Measurements from ENCODE around the gene NAP1L3. TPM values are rescaled to one million over a fixed set of nuclear protein-coding genes. Genes with fewer than 3 reads are reported as not detected.
A peak's percentile ranks its signal among the peaks of the same experiment; 100 is the strongest.

Gene NAP1L3
- under 1 TPM in 5 of 6 donors, not detected in 1; 0.13 to 0.58 (median 0.16) TPM for polyA plus RNA-seq (ENCODE audit: low read depth in 6 of 6)

- peak within 1 kb of the TSS; percentile 72 to 90 (median 86) for H3K4me3 Mint-ChIP-seq
Measured at GRCh38 chrX:93673056-93673868, at the start of gene NAP1L3. Gene NAP1L3, minus strand, starts transcription at chrX:93673578. Its CDS starts 274 bp downstream, at chrX:93673304.

GRCh38 chrX:93711076-93711475 lies 37.7 kb upstream of the NAP1L3 start:
- H3K27me3 Mint-ChIP-seq = no peaks in the 10 kb centered on the region
- no peaks in the 10 kb centered on the region for H3K36me3 Mint-ChIP-seq
- ATAC-seq (ENCODE audit: low read depth in 2 of 2) (no peak), DNase-seq (no peak)
- H3K4me1 Mint-ChIP-seq = no peaks in the 10 kb centered on the region
- H3K9me3 Mint-ChIP-seq = peaks cover 0 to 2% (median 0%) of the 10 kb centered on the region in 7 donors
- no peak overlapping the region for H3K27ac Mint-ChIP-seq
- no peak overlapping the region for H3K4me3 Mint-ChIP-seq

More at GRCh38 chrX:93673056-93673868, at the start of gene NAP1L3:
- ATAC-seq (ENCODE audit: low read depth in 2 of 2) (peak; percentile 30 to 42), DNase-seq (no peak)
- H3K27me3 Mint-ChIP-seq = peaks cover 0 to 24% (median 13%) of the 10 kb centered on the region in 3 donors
- no peaks in the 10 kb centered on the region for H3K36me3 Mint-ChIP-seq
- peaks cover 0 to 4% (median 0%) of the 10 kb centered on the region in 7 donors for H3K9me3 Mint-ChIP-seq
- H3K4me1 Mint-ChIP-seq = peaks cover 0 to 8% (median 4%) of the 10 kb centered on the region in 3 donors
- peak within 1 kb of the TSS in 2 of 6 donors; percentile 58 to 76 for H3K27ac Mint-ChIP-seq

GRCh38 chrX:93703701-93704100 lies 30.3 kb upstream of the NAP1L3 start:
- Mint-ChIP-seq H3K27ac (no peak overlapping the region), H3K36me3 (no peaks in the 10 kb centered on the region), H3K4me3 (no peak overlapping the region), H3K4me1 (no peaks in the 10 kb centered on the region), H3K27me3 (no peaks in the 10 kb centered on the region), H3K9me3 (peaks cover 0 to 12% (median 1%) of the 10 kb centered on the region in 7 donors)
- DNase-seq (no peak), ATAC-seq (ENCODE audit: low read depth in 2 of 2) (no peak)

- Mint-ChIP-seq H3K9me3 (peaks cover 0 to 7% (median 3%) of the 10 kb centered on the region in 7 donors), H3K36me3 (no peaks in the 10 kb centered on the region), H3K4me3 (no peak overlapping the region), H3K27ac (no peak overlapping the region), H3K4me1 (no peaks in the 10 kb centered on the region), H3K27me3 (no peaks in the 10 kb centered on the region)
- DNase-seq = no peak
- ATAC-seq (ENCODE audit: low read depth in 2 of 2) = no peak
Measured at GRCh38 chrX:93695981-93696380, 22.6 kb upstream of the NAP1L3 start.

GRCh38 chrX:93673869-93674271 lies 492 bp upstream of the NAP1L3 start, which contains the start of gene FAM133A:
Gene FAM133A, plus strand, starts transcription at chrX:93674206. Its CDS starts 35,214 bp downstream, at chrX:93709420.
- peaks cover 0 to 8% (median 4%) of the 10 kb centered on the region in 3 donors for H3K4me1 Mint-ChIP-seq
- ATAC-seq (ENCODE audit: low read depth in 2 of 2) = no peak
- H3K4me3 Mint-ChIP-seq = peak within 1 kb of the TSS; percentile 72 to 90 (median 86)
- peaks cover 0 to 4% (median 0%) of the 10 kb centered on the region in 7 donors for H3K9me3 Mint-ChIP-seq
- peaks cover 0 to 24% (median 13%) of the 10 kb centered on the region in 3 donors for H3K27me3 Mint-ChIP-seq
- no peak for DNase-seq
- H3K36me3 Mint-ChIP-seq = no peaks in the 10 kb centered on the region
- peak within 1 kb of the TSS in 2 of 6 donors; percentile 58 to 76 for H3K27ac Mint-ChIP-seq

- Mint-ChIP-seq H3K27me3 (no peaks in the 10 kb centered on the region), H3K4me3 (no peak overlapping the region), H3K4me1 (no peaks in the 10 kb centered on the region), H3K36me3 (no peaks in the 10 kb centered on the region), H3K27ac (no peak overlapping the region), H3K9me3 (peaks cover 0 to 9% (median under 1%) of the 10 kb centered on the region in 7 donors)
- DNase-seq = no peak
- no peak for ATAC-seq (ENCODE audit: low read depth in 2 of 2)
Measured at GRCh38 chrX:93660575-93660974, 12.8 kb downstream of the NAP1L3 start.

GRCh38 chrX:93649381-93649780 lies 24.0 kb downstream of the NAP1L3 start:
- Mint-ChIP-seq H3K27me3 (no peaks in the 10 kb centered on the region), H3K27ac (no peak overlapping the region), H3K36me3 (no peaks in the 10 kb centered on the region), H3K4me1 (no peaks in the 10 kb centered on the region), H3K9me3 (peaks cover 2 to 23% (median 7%) of the 10 kb centered on the region in 7 donors), H3K4me3 (no peak overlapping the region)
- ATAC-seq (ENCODE audit: low read depth in 2 of 2) = no peak
- no peak for DNase-seq

- ATAC-seq (ENCODE audit: low read depth in 2 of 2) (no peak), DNase-seq (no peak)
- Mint-ChIP-seq H3K36me3 (no peaks in the 10 kb centered on the region), H3K4me3 (no peak overlapping the region), H3K27ac (no peak overlapping the region), H3K4me1 (no peaks in the 10 kb centered on the region), H3K9me3 (peaks cover 1 to 20% (median 5%) of the 10 kb centered on the region in 7 donors), H3K27me3 (no peaks in the 10 kb centered on the region)
Measured at GRCh38 chrX:93637591-93637990, 35.8 kb downstream of the NAP1L3 start.

Other genes with a start within 250 kb of the NAP1L3 start
- not detected for gene FAM133A, start 628 bp upstream of the NAP1L3 start, polyA plus RNA-seq (ENCODE audit: low read depth in 6 of 6)

Measured in naive B cell (primary cell).